Endodermal cell (in vitro differentiated cells): ENCODE data around the gene ZFTA. TPM values are rescaled to one million over a fixed set of nuclear protein-coding genes. Genes with fewer than 3 reads are reported as not detected.
A peak's percentile ranks its signal among the peaks of the same experiment; 100 is the strongest.

Source experiments
- DNase-seq: peaks from one replicate; pipeline ENCODE4 v3.0.0-alpha.2; 2017
- H3K27ac ChIP-seq: 2 replicates; pipeline ENCODE4 v1.5.1; 2013; ENCODE audit warnings: mild to moderate bottlenecking, low read depth, low read length, moderate library complexity
- H3K27me3 ChIP-seq: 2 replicates; pipeline ENCODE4 v1.6.1; 2013; ENCODE audit warnings: mild to moderate bottlenecking, low read length, moderate library complexity; ENCODE audit not compliant: insufficient read depth, control insufficient read depth, poor library complexity, severe bottlenecking
- H3K36me3 ChIP-seq: 2 replicates; pipeline ENCODE4 v1.7.0; 2013; ENCODE audit warnings: mild to moderate bottlenecking, low read length, moderate library complexity; ENCODE audit not compliant: control insufficient read depth, insufficient read depth
- H3K4me1 ChIP-seq: one replicate; pipeline ENCODE4 v1.7.0; 2013; ENCODE audit warnings: low read length; ENCODE audit not compliant: control insufficient read depth, insufficient read depth
- H3K4me3 ChIP-seq: 2 replicates; pipeline ENCODE4 v1.5.1; 2013; ENCODE audit warnings: mild to moderate bottlenecking, low read length, moderate library complexity
- H3K9ac ChIP-seq: 2 replicates; pipeline ENCODE4 v1.6.1; 2013; ENCODE audit warnings: mild to moderate bottlenecking, low read length, moderate library complexity; ENCODE audit not compliant: poor library complexity, severe bottlenecking; ENCODE audit errors: extremely low read depth
- H3K9me3 ChIP-seq: 2 replicates; pipeline ENCODE4 v1.6.1; 2013; ENCODE audit warnings: mild to moderate bottlenecking, low read length, moderate library complexity; ENCODE audit not compliant: control insufficient read depth
- H3K27ac Mint-ChIP-seq: 2 replicates; pipeline ENCODE4 v1.8.0; 2020; ENCODE audit warnings: mixed read lengths
- H3K27me3 Mint-ChIP-seq: 2 replicates; pipeline ENCODE4 v1.8.0; 2021; ENCODE audit warnings: mild to moderate bottlenecking, mixed read lengths; ENCODE audit not compliant: insufficient read depth
- H3K36me3 Mint-ChIP-seq: 2 replicates; pipeline ENCODE4 v1.8.0; 2020; ENCODE audit warnings: low read depth, mixed read lengths
- H3K4me1 Mint-ChIP-seq: 2 replicates; pipeline ENCODE4 v1.8.0; 2020; ENCODE audit warnings: mixed read lengths
- H3K4me3 Mint-ChIP-seq: 2 replicates; pipeline ENCODE4 v1.8.0; 2020; ENCODE audit warnings: mild to moderate bottlenecking, moderate library complexity, mixed read lengths
- H3K9me3 Mint-ChIP-seq: 2 replicates; pipeline ENCODE4 v1.8.0; 2020; ENCODE audit warnings: mild to moderate bottlenecking, mixed read lengths
- WGBS, 2 experiments: methylation state at CpG; one replicate each; pipeline versions ENCODE4 v1.1.5 to v1.1.7; 2013; ENCODE audit warnings: missing lambda C conversion rate in 2 of 2, mixed read lengths in 1 of 2; ENCODE audit not compliant: insufficient coverage in 1 of 2, insufficient read length in 1 of 2; 5-methylcytosine and 5-hydroxymethylcytosine counted together
- total RNA-seq, 2 donors: library from RNA; stranded (reverse); fragmentation: NEBNext Ultra II Directional in 1 of 2; extraction: Animal tissue kit (Norgen Biotek cat#: 25700) in 1 of 2; gene quantifications; 2 replicates in 1 of 2; 3 replicates in 1 of 2; pipeline ENCODE4 v1.2.1, GENCODE V29; 2021
- TF ChIP-seq, protein P1 (sequence below): fragments of 200-600 bp; sonication (generic); conservative IDR thresholded peaks from 2 replicates; pipeline ENCODE4 v1.5.0; 2021; ENCODE audit warnings: antibody characterized with exemption, mild to moderate bottlenecking

ZFTA gene
- total RNA-seq, 2 donors from 2014 or later = 31.9 to 38.0 TPM

DNA sequence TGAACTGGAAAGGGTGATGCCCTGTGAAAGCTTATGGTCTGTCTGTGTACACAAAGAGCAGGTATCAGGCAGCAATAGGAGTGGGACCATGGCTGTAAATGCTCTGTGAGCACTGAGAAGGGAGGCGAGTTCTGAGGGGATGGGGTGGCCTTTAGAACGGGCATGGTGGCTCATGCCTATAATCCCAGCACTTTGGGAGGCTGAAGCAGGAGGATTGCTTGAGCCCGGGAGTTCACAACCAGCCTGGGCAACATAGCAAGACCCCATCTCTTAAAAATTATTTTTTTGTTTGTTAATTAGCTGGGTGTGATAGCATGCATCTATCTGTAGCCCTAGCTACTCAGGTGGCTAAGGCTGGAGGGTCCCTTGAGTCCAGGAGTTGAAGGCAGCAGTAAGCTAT is 48.2 kb upstream of the ZFTA start:
- Mint-ChIP-seq H3K4me3 (no peak overlapping the region), H3K4me1 (peaks cover 21% of the 10 kb centered on the region), H3K36me3 (peaks cover 59% of the 10 kb centered on the region), H3K27ac (no peak overlapping the region), H3K27me3 (no peaks in the 10 kb centered on the region), H3K9me3 (no peaks in the 10 kb centered on the region)
- no peaks in the 10 kb centered on the region for H3K9me3 ChIP-seq
- TF ChIP-seq, protein P1, sequence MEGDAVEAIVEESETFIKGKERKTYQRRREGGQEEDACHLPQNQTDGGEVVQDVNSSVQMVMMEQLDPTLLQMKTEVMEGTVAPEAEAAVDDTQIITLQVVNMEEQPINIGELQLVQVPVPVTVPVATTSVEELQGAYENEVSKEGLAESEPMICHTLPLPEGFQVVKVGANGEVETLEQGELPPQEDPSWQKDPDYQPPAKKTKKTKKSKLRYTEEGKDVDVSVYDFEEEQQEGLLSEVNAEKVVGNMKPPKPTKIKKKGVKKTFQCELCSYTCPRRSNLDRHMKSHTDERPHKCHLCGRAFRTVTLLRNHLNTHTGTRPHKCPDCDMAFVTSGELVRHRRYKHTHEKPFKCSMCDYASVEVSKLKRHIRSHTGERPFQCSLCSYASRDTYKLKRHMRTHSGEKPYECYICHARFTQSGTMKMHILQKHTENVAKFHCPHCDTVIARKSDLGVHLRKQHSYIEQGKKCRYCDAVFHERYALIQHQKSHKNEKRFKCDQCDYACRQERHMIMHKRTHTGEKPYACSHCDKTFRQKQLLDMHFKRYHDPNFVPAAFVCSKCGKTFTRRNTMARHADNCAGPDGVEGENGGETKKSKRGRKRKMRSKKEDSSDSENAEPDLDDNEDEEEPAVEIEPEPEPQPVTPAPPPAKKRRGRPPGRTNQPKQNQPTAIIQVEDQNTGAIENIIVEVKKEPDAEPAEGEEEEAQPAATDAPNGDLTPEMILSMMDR = no peak
- no peak overlapping the region for H3K9ac ChIP-seq
- no peak for DNase-seq
- no peak overlapping the region for H3K4me3 ChIP-seq
- H3K36me3 ChIP-seq = peaks cover 62% of the 10 kb centered on the region
- peaks cover 4% of the 10 kb centered on the region for H3K4me1 ChIP-seq
- H3K27ac ChIP-seq = no peak overlapping the region
- no peaks in the 10 kb centered on the region for H3K27me3 ChIP-seq
- 100% methylated on average over 2 to 3 of the region's 3 CpGs for WGBS, 2 experiments

DNA sequence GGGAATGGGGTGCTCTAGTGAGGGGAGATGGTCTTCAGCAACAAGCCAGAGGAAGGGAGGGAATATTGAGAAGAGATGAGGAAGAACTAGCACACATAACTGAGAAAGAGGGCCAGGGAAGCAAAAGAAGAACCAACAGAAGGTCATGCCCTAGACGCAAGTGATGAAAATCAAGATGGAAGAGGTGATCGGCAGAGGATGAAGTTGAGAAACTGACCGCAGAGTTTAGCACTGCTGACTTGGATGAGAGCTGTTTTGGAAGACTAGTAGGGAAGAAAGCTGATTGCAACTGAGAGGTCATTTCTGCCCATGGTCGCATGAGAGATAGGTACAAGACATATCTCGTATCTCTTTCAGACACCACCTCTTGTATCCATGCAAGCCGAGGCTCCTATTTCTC is 47.6 kb upstream of the ZFTA start:
- H3K4me3 ChIP-seq = no peak overlapping the region
- TF ChIP-seq, protein P1 = no peak
- Mint-ChIP-seq H3K27me3 (no peaks in the 10 kb centered on the region), H3K9me3 (no peaks in the 10 kb centered on the region), H3K4me1 (peaks cover 26% of the 10 kb centered on the region), H3K36me3 (peaks cover 53% of the 10 kb centered on the region), H3K27ac (no peak overlapping the region), H3K4me3 (no peak overlapping the region)
- no peak overlapping the region for H3K27ac ChIP-seq
- peaks cover 56% of the 10 kb centered on the region for H3K36me3 ChIP-seq
- no peak for DNase-seq
- no peaks in the 10 kb centered on the region for H3K27me3 ChIP-seq
- no peaks in the 10 kb centered on the region for H3K9me3 ChIP-seq
- peaks cover 4% of the 10 kb centered on the region for H3K4me1 ChIP-seq
- 98 to 99% methylated on average over 5 to 6 of the region's 6 CpGs for WGBS, 2 experiments
- no peak overlapping the region for H3K9ac ChIP-seq

- H3K27me3 Mint-ChIP-seq = no peaks in the 10 kb centered on the region
- H3K27me3 ChIP-seq = no peaks in the 10 kb centered on the region
- peak overlapping the region; percentile 72 for H3K27ac Mint-ChIP-seq
- H3K9ac ChIP-seq = peak overlapping the region; percentile 73
- no peak overlapping the region for H3K27ac ChIP-seq
- no peaks in the 10 kb centered on the region for H3K9me3 ChIP-seq
- peaks cover 39% of the 10 kb centered on the region for H3K36me3 Mint-ChIP-seq
- H3K36me3 ChIP-seq = peaks cover 39% of the 10 kb centered on the region
- no peaks in the 10 kb centered on the region for H3K9me3 Mint-ChIP-seq
- peaks cover 26% of the 10 kb centered on the region for H3K4me1 Mint-ChIP-seq
- TF ChIP-seq, protein P1 = no peak
- DNase-seq = no peak
- peak overlapping the region; percentile 83 for H3K4me3 Mint-ChIP-seq
- peaks cover 4% of the 10 kb centered on the region for H3K4me1 ChIP-seq
- H3K4me3 ChIP-seq = peak overlapping the region; percentile 87
- 0 to 16% methylated on average over 2 to 5 of the region's 7 CpGs for WGBS, 2 experiments
Observed at GRCh38 chr11:63814383-63814736, 45.8 kb upstream of the ZFTA start.
